Stimulated activated CD8-positive, alpha-beta memory T cell treated with anti-CD3 and anti-CD28 coated beads, Interleukin-12 subunit alpha, Interleukin-12 subunit beta, amount 100 ng/mL, for 24 hours (primary cell): ENCODE measurements around the gene WNT8B.

Source experiments
- DNase-seq: peaks from one replicate; pipeline ENCODE4 v3.0.0-alpha.2; 2020; ENCODE audit errors: extremely low read depth

WNT8B gene

GRCh38 chr10:100462709-100463108 is at the start of gene WNT8B:
Gene WNT8B (plus strand): TSS chr10:100463009. CDS start chr10:100463169, 160 bp downstream.
- no peak for DNase-seq

- DNase-seq = no peak
Observed at GRCh38 chr10:100413173-100413572, 49.6 kb upstream of the WNT8B start.

DNA sequence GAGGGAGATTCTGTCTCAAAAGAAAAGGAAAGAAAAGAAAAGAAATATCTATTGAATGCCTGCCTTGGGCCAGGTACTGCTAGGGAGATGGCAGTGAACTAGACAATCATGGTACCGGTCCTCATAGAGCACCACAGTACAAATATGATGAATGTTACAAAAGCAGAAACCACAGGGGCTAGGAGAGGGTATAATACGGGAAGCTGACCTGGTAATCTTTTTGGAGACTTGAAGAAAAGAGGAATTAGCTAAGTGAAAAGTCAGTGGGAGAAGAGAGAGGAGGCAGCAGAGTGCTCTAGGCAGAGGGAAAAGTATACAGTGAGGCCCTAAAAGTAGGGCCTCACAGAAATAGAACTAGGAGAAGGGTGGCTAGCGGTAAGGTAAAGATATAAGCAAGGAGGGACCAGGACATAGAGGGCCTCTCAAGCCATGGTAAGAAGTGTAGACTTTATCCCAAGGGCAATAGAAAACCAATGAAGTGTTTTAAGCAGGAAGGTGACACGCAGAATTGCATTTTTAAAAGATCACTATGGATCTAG is 42.8 kb upstream of the WNT8B start:
- DNase-seq = no peak

DNA sequence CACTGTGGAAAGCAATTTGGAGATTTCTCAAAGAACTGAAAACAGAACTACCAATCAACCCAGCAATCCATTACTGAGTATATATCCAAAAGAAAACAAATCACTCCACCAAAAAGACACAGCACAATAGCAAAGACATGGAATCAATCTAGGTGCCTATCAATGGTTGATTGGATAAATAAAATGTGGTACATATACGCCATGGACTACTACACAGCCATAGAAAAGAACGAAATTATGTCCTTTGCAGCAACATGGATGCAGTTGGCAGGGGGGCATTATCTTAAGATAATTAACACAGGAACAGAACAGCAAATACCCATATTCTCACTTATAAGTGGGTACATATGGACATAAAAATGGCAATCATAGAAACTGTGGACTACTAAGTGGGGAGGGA is 35.4 kb upstream of the WNT8B start:
- DNase-seq = no peak

GRCh38 chr10:100433253-100434240 is 29.3 kb upstream of the WNT8B start:
- peak; percentile 77 for DNase-seq

- DNase-seq = no peak
Observed at GRCh38 chr10:100436255-100436654, 26.6 kb upstream of the WNT8B start.

DNA sequence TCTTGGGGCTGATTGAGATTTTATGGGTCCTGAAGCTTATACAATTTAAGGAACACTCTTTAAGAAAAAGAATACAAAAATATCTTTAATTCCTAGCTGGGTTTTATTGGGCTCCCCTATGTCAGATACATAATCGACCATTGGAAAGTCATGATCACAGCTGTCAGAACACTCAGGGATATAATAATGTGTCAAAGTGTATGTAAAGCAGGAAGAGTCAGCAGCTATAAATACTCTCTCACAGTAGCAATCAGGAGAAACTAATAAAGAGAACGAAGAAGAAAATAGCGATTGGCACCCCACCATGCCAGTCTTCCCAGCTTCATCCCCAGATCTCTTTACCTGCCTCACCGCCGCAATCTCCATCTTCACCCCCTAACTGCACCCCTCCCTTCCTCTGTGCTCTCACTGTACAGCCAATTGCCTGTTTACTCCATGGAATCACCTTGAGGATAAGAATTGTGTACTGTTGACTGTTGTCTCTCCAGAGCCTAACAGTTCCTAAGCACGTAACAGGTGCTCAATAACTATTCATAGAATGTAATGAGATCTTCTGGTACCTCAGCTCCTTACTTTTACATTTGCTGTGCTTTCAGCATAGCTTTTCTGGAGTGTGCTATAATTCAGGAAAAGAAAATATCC is 24.0 kb upstream of the WNT8B start:
- DNase-seq = no peak

- no peak for DNase-seq
Observed at GRCh38 chr10:100442548-100442947, 20.3 kb upstream of the WNT8B start.

GRCh38 chr10:100446130-100446761 is 16.6 kb upstream of the WNT8B start:
- no peak for DNase-seq

GRCh38 chr10:100447663-100448062 is 15.1 kb upstream of the WNT8B start:
- no peak for DNase-seq

DNA sequence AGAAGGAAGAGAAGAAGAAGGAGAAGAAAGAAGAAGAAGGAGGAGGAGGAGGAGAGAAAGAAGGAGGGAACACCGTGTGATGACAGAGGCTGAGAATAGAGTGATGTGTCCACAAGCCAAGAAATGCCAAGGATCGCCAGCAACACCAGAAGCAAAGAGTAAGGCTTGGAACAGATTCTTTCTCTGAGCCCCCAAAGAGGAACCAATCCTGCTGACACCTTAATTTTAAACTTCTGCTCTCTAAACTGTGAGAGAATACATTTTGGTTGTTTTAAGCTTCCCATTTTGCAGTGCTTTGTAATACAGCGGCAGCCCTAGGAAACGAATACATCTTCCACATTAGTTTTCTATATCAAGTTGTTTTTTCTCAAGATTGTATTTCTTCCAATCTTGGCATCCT is 13.9 kb upstream of the WNT8B start:
- no peak for DNase-seq

DNA sequence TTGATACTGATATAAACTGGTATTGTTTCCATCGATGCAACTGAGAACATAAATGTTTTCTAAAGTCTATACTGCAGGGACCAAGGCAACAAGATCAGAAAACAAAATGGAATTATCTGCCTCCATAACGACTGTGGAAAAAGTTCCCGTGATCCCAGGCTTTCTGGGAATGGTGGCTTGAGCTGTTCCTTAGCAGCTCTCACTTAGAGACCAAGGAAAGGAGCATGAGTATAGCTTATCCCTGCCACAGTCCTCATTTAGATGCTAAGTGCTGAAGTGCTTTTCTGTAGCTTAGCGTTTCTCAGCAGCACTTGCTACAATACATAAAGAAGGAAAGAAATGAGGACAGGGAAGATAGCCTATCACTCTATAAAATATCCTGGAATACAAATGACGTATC is 5.5 kb downstream of the WNT8B start:
- DNase-seq = no peak

- no peak for DNase-seq
Observed at GRCh38 chr10:100468978-100469377, 6.2 kb downstream of the WNT8B start.

DNA sequence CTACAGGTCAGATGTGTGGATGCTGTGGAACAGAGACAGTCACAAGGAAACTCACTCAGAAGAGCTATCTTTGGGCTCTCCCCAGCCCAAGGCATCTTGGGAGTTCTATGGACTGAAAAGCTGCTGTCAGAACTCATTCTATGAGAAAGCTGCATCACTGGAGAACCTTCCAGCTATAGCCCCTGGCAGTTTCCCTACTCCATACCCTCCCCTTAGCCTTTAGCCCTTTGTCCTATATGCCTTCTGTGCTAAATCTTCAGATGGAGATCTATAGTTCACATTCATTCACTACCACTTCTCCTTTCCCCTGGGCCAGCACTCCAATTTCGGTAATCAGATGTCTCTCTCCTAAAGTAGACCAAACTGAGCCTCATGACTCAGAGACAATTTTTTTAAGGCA is 6.9 kb downstream of the WNT8B start:
- DNase-seq = no peak

GRCh38 chr10:100470367-100470766 is 7.6 kb downstream of the WNT8B start:
- no peak for DNase-seq

DNA sequence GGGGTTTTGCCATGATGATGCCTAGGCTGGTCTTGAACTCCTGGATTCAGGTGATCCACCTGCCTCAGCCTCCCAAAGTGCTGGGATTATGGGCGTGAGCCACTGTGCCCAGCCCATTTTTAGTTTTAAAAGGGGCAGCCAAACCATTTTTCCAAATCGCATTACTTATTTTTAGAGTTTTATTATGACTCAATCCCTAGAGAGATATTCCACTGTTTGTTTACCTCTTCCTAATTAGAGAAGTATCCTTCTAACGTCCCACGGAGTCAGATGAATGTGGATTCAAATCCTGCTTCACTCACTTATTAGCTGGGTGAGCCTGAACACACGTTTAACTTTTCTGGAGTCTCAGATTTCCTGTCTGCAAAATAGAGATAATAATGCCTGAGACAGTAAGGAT is 15.2 kb downstream of the WNT8B start:
- DNase-seq = no peak

DNA sequence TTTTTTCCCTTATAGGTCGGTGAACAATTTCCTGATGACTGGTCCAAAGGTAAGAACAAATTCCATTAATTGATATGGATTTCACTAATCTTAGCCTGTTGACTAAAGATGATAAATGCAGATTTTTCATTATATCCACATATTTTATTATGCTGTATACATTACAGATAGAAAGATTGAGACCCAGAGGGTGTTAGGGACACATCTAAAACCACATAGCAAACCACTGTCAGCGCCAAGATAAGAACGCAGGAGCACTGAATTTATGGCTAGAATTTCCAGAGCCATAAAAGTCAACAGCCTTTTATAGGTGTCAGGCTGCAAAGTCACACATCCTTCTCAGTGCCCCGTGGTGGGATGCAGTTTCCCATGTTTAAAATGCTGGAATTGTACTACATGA is 16.2 kb downstream of the WNT8B start:
- DNase-seq = no peak

GRCh38 chr10:100480002-100480401 is 17.2 kb downstream of the WNT8B start:
- no peak for DNase-seq

- peak; percentile 47 for DNase-seq
Observed at GRCh38 chr10:100481462-100482081, 18.8 kb downstream of the WNT8B start.

- DNase-seq = no peak
Observed at GRCh38 chr10:100482181-100482833, 19.5 kb downstream of the WNT8B start.

GRCh38 chr10:100482834-100483185 is 20.0 kb downstream of the WNT8B start:
- DNase-seq = no peak
